B cell (primary cell): ENCODE results near the gene INAFM2. TPM values are rescaled to one million over a fixed set of nuclear protein-coding genes. Genes with fewer than 3 reads are reported as not detected.

Experiments used
- ATAC-seq: fragments of 200-7000 bp; cut with Tn5 transposase; one replicate; pipeline ENCODE4 v1.10.0; 2021; ENCODE audit warnings: low read depth, mild to moderate bottlenecking, moderate number of reproducible peaks, moderate library complexity
- CTCF ChIA-PET: fragments of 350-600 bp; sonication (Branson Sonifier 250); formaldehyde crosslinking; loops from one replicate; lab custom pipeline; 2021; ENCODE audit warnings: antibody characterized with exemption, inconsistent platforms; lab: Charles Lee
- POLR2A ChIA-PET: fragments of 350-600 bp; sonication (Branson Sonifier 250); formaldehyde crosslinking; loops from one replicate; lab custom pipeline; 2021; ENCODE audit warnings: antibody characterized with exemption; lab: Charles Lee
- DNase-seq: peaks from one replicate; pipeline ENCODE4 v3.0.0; 2013
- H2AFZ ChIP-seq: 2 replicates; pipeline ENCODE4 v1.6.1; 2012; ENCODE audit warnings: mild to moderate bottlenecking, low read depth, low read length; ENCODE audit not compliant: insufficient read depth, poor library complexity, severe bottlenecking
- H3K27ac ChIP-seq, 2 donors: 1 replicate in 1 of 2; 2 replicates in 1 of 2; pipeline ENCODE4 v1.5.1; 2012 to 2013; ENCODE audit warnings: low read length in 2 of 2, mild to moderate bottlenecking in 2 of 2, moderate library complexity in 1 of 2
- H3K27me3 ChIP-seq, 4 experiments: fragments of 200-600 bp in 1 of 4; sonication (generic) in 1 of 4; replicated peaks in 1 of 4; 1 replicate in 2 of 4; 2 replicates in 2 of 4; pipeline versions ENCODE4 v1.6.1 to v1.7.0; 2013 to 2016; ENCODE audit warnings: low read length in 3 of 4, mild to moderate bottlenecking in 2 of 4, mixed read lengths in 1 of 4, moderate library complexity in 1 of 4; ENCODE audit not compliant: insufficient read depth in 4 of 4, control insufficient read depth in 3 of 4; ENCODE audit errors: control extremely low read depth in 1 of 4
- H3K36me3 ChIP-seq, 2 experiments: replicated peaks in 1 of 2; 1 replicate in 1 of 2; 2 replicates in 1 of 2; pipeline versions ENCODE4 v1.6.1 to v1.7.1; 2013; ENCODE audit warnings: low read length in 1 of 2; ENCODE audit not compliant: insufficient read depth in 2 of 2, control insufficient read depth in 1 of 2; ENCODE audit errors: control extremely low read depth in 1 of 2, extremely low read depth in 1 of 2
- H3K4me1 ChIP-seq, 2 donors: fragments of 200-600 bp in 1 of 2; sonication (generic) in 1 of 2; 1 replicate in 1 of 2; 2 replicates in 1 of 2; pipeline versions ENCODE4 v1.5.1 to v1.6.1; 2013 to 2017; ENCODE audit warnings: low read length in 2 of 2; ENCODE audit not compliant: control insufficient read depth in 2 of 2, insufficient read depth in 2 of 2
- H3K4me2 ChIP-seq: replicated peaks from 2 replicates; pipeline ENCODE3; 2012; ENCODE audit warnings: mild to moderate bottlenecking, low read depth, low read length; ENCODE audit not compliant: poor library complexity, severe bottlenecking
- H3K4me3 ChIP-seq, 5 experiments: fragments of 200-600 bp in 1 of 5; sonication (generic) in 1 of 5; 1 replicate in 3 of 5; 2 replicates in 2 of 5; pipeline versions ENCODE4 v1.5.1 to v1.7.0; 2011 to 2016; ENCODE audit warnings: low read length in 4 of 5, mild to moderate bottlenecking in 4 of 5, low read depth in 2 of 5, control low read depth in 1 of 5, moderate library complexity in 1 of 5; ENCODE audit not compliant: insufficient read depth in 1 of 5; ENCODE audit errors: control extremely low read depth in 1 of 5, extremely low read depth in 1 of 5
- H3K79me2 ChIP-seq: fragments of 200-600 bp; sonication (generic); one replicate; pipeline ENCODE4 v1.6.0; 2016; ENCODE audit warnings: low read length; ENCODE audit not compliant: control insufficient read depth, insufficient read depth
- H3K9ac ChIP-seq: fragments of 200-600 bp; sonication (generic); 2 replicates; pipeline ENCODE4 v1.6.1; 2017; ENCODE audit warnings: mild to moderate bottlenecking, low read length, moderate library complexity
- H3K9me3 ChIP-seq, 3 donors: one replicate each; pipeline versions ENCODE4 v1.6.1 to v1.7.1; 2013; ENCODE audit warnings: low read length in 2 of 3; ENCODE audit not compliant: control insufficient read depth in 2 of 3, insufficient read depth in 1 of 3; ENCODE audit errors: control extremely low read depth in 1 of 3
- H4K20me1 ChIP-seq: 2 replicates; pipeline ENCODE4 v1.6.0; 2012; ENCODE audit warnings: mild to moderate bottlenecking, low read length; ENCODE audit not compliant: insufficient read depth, control insufficient read depth, poor library complexity, severe bottlenecking
- H3K27ac Mint-ChIP-seq: one replicate; pipeline ENCODE4 v1.8.0; 2021; ENCODE audit warnings: mixed read lengths
- H3K27me3 Mint-ChIP-seq: one replicate; pipeline ENCODE4 v1.8.0; 2021; ENCODE audit warnings: mixed read lengths
- H3K4me1 Mint-ChIP-seq: one replicate; pipeline ENCODE4 v1.8.0; 2021; ENCODE audit warnings: mixed read lengths
- H3K4me3 Mint-ChIP-seq: one replicate; pipeline ENCODE4 v1.8.0; 2021; ENCODE audit warnings: mixed read lengths
- H3K9me3 Mint-ChIP-seq: one replicate; pipeline ENCODE4 v1.8.0; 2022; ENCODE audit warnings: mixed read lengths; ENCODE audit not compliant: insufficient read depth
- CTCF ChIP-seq: fragments of 200-600 bp; IDR thresholded peaks from one replicate; pipeline ENCODE4 v1.8.0; 2022; ENCODE audit warnings: antibody characterized with exemption, mild to moderate bottlenecking
- EZH2 ChIP-seq: IDR thresholded peaks from 2 replicates; pipeline ENCODE4 v1.6.1; 2012; ENCODE audit warnings: borderline replicate concordance, low read depth, mild to moderate bottlenecking, moderate library complexity, low read length; ENCODE audit not compliant: insufficient read depth, poor library complexity, severe bottlenecking
- WGBS: methylation state at CpG from one replicate; pipeline ENCODE4 v1.1.5; 2013; ENCODE audit warnings: missing lambda C conversion rate; ENCODE audit not compliant: insufficient coverage; 5-methylcytosine and 5-hydroxymethylcytosine counted together
- intact Hi-C: fragments of 100-400 bp; cut with micrococcal nuclease; formaldehyde crosslinking; loops from one replicate; pipeline ENCODE4 v1.10.0; 2022
- polyA plus RNA-seq: library from polyadenylated mRNA; depleted of rRNA; stranded (reverse); fragments of >200 nt; gene quantifications from 2 replicates; pipeline ENCODE4 v1.2.3, GENCODE V29; 2012
- total RNA-seq, 2 donors: library from RNA; stranded (reverse); fragments of 120-200 nt in 1 of 2; gene quantifications; 1 replicate in 1 of 2; 2 replicates in 1 of 2; pipeline versions ENCODE4 v1.2.3 to v1.2.4, GENCODE V29; 2013 to 2022

INAFM2 gene
- total and polyA plus RNA-seq, 2 donors (not counting 1 experiment from before 2014, with no cell fraction given): 3.0 to 7.0 TPM

- ChIA-PET CTCF (interaction anchor here (0.6 to 5.7 kb wide), 9 partner anchors 8 to 238 kb away, joined by 3 to 58 read pairs (median 3); partner anchors contain the start of gene PLCB2), POLR2A (interaction anchor here (0.5 to 1.5 kb wide), 3 partner anchors 26 to 388 kb away, joined by 5 to 6 read pairs (median 5); no protein-coding TSS in a partner anchor)
- Mint-ChIP-seq H3K4me1 (peaks cover 15% of the 10 kb centered on the region), H3K4me3 (peak within 1 kb of the TSS; percentile 79), H3K27me3 (peaks cover 21% of the 10 kb centered on the region), H3K27ac (no peak within 1 kb of the TSS), H3K9me3 (no peaks in the 10 kb centered on the region)
- H3K9ac ChIP-seq: peak within 1 kb of the TSS; percentile 71
- no peaks in the 10 kb centered on the region for H3K79me2 ChIP-seq
- H3K36me3 ChIP-seq: peaks cover 0 to 4% of the 10 kb centered on the region in 2 experiments
- WGBS: 2% methylated on average over 75 of the region's 76 CpGs
- peaks cover 0 to 5% (median 0%) of the 10 kb centered on the region in 3 donors for H3K9me3 ChIP-seq
- peaks cover 13 to 23% of the 10 kb centered on the region in 2 donors for H3K4me1 ChIP-seq
- peak within 1 kb of the TSS; percentile 21 to 76 (median 56) for H3K4me3 ChIP-seq
- peaks cover 0 to 40% (median 21%) of the 10 kb centered on the region in 4 experiments for H3K27me3 ChIP-seq
- peak; percentile 65 for ATAC-seq
- TF ChIP-seq CTCF (no peak), EZH2 (no peak)
- H3K27ac ChIP-seq: no peak within 1 kb of the TSS
- peak within 1 kb of the TSS; percentile 80 for H2AFZ ChIP-seq
- no peaks in the 10 kb centered on the region for H4K20me1 ChIP-seq
- peak within 1 kb of the TSS; percentile 98 for H3K4me2 ChIP-seq
- peak; percentile 75 for DNase-seq
- intact Hi-C loops: loop anchor here (5.0 kb wide), 2 partner anchors 39 to 351 kb away; partner anchors contain the start of genes EIF2AK4 and INAFM2
Measured at GRCh38 chr15:40282869-40283614, 40.5 kb upstream of the INAFM2 start, which contains the start of gene ANKRD63. Gene ANKRD63 (minus strand): TSS chr15:40283064. CDS start chr15:40282586, 478 bp downstream.
